HG03460 (cell line): ENCODE measurements around the gene PNMA1.

Experiments used
- ATAC-seq: cut with Tn5 transposase; IDR thresholded peaks from one replicate; pipeline ENCODE4 v1.9.1; 2021; ENCODE audit not compliant: unreplicated experiment

Gene PNMA1

DNA sequence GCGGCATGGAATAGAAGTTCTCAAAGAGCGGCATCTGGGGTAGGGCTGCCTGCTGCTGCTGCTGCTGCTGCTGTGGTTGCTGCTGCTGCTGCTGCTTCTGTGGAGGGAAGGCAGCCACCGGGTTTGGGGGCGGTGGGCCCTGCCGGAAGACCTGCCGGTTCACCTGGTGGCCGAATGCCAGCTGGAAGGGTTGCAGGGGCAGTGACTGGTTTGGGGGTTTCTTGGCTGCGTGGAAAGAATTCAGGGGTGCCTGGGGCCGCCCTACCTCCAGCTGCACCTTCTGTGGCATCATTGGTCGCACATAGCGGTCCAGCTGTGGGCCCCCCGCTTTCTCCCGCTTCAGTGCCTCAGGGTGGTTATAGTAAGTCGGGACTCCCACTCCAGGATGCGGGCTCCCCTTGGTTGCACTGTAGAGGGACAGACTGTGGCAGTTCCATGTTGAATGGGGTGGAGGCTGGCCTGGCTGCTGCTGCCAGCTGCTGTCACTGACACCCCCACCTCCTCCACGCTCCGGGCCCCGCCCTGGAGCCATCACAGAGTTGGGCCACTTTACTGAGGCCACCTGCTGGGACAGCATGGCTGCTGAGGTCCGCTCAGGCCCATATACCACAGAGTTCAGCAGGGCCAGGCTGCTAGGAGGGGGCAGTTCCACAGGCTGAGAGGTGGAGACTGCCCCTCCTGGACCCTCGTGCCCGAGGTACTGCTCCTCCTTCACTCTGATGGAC lies 25.2 kb upstream of the PNMA1 start:
- no peak for ATAC-seq

DNA sequence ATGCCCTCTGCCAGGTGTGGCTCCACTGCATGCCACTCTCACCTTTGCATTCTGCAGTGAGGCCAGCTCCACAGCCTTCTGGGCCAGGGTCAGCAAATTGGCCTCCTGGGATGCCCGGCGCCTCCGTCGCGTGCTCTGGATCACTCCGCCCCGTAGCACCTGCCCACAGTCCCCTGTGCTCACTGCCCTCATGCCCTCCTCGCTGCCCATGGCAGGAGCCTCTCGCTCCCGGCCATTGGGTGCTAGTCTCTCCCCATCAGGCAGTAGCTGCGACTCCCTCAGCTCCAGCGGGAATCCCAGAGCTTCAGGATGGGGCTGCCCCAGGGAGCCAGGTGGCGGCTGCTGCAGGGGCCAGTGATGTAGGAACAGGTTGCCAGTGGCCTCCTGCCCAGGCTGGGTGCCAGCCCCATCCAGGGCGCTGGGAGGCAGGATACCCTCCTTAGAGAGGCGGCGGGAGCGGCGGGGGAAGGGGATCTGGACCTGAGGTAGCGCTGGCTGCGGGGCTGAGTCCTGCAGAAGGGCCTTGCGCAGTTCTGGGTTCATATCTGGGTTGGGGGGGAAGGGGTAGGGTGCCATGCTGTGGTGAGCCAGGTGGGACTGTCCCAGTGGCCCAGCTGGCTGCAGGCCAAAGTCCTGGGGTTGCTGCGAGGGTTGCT lies 24.5 kb upstream of the PNMA1 start:
- no peak for ATAC-seq

DNA sequence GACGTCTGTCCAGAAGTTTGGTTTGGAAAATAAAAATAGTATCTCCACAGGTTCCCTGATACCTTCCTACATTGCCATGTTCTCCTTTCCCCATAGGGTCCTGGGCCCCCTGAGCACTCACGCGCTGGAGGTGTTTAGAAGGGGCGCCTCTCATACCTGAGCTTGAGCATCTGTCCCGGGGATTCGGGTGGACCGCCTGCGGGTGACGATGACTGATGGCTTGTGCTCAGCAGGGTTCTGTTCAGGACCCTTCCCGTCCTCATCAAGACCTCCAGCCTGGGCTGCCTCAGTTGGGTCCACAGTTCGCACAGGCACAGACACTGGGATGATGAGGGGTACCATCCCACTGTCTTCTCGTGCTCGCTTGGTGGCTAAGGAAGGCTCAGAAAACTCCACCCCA lies 22.7 kb upstream of the PNMA1 start:
- no peak for ATAC-seq

DNA sequence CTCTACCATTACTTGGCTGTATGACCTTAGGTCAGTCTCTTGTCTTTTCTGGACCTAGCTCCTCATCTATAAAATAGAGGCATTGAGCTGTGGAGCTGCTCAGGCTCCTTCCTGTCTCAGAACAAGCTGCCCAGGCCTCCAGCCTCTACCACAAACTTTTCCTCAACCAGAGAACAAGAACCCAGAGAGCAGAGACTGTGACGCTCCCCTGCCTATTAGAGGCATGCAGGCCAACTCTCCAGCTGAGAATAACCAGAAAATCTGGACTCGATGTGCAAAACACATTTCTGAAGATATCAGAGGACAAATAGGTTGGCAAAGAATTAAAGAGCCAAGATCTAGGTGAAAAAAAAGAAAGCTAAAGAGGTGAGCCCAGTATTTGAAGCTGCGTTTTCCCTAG lies 17.8 kb upstream of the PNMA1 start:
- ATAC-seq: no peak

DNA sequence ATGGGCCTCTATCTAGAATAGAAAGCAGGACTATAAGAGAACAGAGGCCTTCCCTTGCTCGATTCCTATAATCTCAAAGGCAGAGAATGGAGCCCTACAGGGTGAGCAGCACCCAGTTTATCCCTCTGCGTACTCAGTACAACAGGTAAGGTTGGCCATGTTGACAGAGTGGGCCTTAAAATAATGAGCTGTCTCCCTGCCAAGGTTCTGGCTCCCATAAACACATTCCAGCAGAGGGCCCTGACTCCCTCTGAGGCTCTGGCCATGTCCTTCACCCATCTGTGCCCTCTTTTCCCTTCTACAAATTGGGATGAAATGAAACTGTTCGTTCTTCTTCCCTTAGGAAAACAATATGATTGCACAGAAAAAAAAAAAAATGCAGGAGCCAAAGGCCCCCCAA lies 16.9 kb upstream of the PNMA1 start:
- ATAC-seq: no peak

DNA sequence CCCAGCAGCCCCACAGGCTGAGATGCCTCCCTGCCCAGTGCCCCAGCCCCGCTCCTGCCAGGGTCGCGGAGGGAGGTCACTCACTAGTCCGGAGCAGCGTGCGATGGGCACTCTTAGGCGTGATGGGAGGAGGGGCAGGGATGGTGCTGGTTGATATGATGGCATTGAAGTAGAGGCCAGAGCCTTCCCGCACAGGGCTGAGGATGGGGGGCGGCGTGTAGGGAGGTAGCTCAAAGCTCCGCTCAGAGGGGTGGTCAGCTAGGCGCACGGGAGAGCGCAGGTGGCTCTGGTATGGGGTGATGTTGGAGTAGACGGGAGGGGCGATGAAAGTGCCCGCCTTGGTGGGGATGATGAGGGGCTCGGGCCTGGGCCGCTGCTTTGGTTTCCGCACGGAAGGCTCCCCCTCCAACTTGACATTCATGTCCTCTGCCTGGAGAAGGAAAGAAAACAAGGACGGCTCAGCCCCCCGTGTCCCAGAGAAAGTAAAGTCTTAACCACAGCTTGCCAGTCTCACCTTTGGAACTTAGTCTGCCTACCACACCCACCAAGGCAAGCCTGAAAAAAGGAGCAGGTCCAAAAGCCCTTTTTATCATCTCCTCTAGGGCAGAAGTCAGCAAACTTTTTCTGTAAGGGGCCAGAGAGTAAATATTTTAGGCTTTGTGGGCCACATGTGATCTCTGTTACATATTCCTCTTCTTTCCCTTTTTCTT lies 15.5 kb upstream of the PNMA1 start:
- no peak for ATAC-seq

DNA sequence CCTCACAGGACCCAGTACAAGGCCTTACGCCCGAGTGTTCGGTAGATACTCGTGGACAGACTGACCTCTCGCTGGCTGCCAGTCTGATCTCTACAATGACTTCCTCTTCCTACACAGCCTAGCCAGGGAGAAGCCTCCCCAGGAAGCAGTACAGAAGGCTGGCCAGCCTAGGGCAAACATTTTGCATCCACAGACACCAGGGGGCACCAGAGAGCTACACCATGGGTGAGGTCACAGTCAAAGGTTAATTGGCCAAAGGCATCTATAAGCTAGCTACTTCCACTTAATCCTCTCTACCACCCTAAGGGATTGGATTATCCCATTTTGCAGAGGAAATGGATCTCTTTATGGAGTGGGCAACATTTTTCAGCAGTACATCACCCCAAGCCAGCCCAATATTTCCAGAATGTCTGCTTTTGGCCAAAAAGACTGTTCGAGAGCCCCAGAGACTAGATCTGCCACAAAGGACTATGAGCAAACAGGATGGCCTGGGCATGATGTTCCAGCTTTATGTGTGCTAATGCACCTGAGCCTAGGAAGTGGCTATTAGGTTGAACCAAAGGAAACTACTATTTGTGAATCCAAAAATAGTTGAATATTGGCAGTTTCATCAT lies 14.6 kb upstream of the PNMA1 start:
- ATAC-seq: no peak

DNA sequence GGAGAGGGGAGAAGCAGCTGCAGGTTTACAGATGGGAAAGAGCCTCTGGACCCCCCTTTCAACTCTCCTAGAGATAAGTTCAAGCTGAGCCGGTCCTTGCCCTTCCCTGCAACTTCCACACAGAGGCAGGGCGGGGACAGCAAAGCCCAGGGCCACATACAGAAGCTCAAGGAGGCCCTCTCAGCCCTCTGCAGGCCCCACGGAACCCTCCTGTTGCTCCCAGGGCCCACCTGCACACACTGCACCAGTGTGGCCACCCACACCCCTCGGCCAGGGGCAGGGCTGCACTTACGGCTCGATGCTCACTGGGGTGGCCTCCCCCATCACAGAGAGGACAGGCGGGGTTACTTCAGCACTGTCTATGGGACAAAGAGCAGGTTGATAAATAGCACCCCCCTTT lies 13.0 kb upstream of the PNMA1 start:
- ATAC-seq: no peak

DNA sequence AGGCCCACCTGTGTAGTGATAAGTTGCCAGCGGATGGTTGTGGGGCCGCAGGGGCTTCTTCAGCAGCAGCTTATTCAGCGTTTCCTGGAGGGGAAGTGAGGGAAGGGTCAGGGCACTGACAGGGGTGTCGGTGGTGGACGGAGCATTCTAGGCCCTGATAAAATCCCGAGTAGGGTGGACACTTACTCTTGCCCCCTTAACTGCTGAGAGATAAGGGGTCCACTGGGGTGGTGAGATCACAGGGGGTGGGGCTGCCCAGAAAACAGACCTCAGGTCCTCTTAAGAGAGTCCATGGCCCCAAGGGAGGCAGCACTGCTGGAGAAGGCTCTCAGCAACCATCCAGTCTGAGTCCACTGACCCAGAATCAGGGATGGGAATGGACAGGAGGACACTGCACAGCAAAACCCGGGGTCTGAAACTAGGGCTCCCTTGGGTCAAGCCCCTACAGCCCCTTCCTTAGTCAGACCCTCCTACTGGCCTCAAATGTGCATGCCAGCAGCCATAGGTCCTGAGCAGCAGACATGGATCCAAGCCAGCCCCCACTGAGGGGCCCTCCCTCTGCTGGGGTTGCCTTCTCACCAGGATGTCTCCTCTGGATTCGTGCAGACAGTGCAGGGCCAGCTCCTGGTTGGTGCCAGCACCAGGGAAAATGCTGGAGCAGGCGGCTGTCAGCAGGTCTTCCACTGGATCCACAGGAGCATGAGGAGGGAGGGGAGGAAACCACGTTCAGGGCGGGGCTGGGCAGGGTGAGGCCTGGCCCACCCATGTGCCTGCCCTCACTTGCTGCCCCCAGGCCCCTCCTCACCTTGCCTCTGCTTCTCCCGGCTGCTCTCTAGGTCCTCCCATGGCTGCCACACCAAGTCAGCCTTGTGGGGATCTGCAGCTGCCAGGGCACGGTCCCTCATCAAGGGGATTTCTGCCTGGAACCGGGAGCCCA lies 12.1 kb upstream of the PNMA1 start:
- no peak for ATAC-seq

DNA sequence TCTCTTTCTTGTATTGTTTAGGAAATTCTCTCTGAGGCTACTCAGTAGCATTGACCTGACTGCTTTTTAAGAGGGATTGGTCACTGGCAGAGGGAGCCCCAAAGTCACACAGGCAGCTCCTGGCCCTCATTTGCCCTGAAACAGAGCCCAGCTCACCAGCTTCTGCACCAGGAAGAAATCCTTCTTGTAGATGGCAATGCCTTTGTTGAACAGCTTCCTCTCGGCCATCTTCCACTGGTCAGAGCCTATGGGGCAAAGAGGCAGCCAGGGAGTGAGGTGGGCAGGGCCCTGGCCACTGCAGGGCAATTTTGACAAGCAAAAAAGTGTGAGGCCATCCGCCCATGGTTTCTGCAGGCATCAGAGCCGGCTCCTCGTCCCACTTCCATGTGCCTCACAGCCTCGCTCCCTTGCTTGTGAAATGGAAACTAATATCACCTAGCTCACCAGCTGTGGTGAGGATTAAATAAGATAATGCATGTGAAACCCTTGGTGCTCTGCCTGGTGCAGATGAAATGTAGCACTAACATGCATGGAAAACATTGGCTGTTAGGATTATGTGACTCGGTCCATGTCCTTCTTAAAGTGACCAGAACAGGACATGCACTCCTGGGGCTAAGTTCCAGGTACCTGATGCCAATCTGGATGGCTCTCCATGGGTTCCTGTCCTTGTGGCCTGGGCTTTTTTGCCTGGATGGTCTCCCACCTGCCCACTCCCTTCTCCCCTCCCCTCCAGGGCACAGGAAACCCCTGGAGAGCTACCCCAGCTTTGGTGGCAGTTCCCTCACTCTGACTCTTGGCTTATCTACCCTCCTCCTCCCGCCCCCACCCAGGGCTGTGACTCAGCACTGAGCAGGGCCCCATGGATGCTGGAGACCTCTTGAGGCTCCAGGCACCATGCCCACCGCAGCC lies 11.2 kb upstream of the PNMA1 start:
- no peak for ATAC-seq

DNA sequence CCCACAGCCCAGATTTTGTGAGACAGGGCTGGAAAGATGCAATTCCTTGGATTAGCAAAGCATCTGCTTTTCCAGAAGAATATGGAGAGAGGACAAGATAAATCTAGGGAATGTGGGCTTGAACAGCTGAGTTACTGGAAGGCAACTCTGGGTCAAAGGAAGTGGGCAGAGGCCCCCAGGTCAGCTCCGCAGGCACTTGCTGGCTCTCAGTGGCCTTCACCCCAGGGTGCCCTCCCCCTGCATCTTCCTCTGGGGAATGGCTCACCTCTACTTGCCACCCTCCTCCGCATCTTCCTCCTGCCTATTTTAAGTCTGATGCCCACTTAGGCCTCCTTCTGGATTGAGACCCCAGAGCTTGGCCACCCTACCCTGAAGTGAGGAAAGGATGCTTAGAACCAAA lies 10.5 kb upstream of the PNMA1 start:
- ATAC-seq: no peak

DNA sequence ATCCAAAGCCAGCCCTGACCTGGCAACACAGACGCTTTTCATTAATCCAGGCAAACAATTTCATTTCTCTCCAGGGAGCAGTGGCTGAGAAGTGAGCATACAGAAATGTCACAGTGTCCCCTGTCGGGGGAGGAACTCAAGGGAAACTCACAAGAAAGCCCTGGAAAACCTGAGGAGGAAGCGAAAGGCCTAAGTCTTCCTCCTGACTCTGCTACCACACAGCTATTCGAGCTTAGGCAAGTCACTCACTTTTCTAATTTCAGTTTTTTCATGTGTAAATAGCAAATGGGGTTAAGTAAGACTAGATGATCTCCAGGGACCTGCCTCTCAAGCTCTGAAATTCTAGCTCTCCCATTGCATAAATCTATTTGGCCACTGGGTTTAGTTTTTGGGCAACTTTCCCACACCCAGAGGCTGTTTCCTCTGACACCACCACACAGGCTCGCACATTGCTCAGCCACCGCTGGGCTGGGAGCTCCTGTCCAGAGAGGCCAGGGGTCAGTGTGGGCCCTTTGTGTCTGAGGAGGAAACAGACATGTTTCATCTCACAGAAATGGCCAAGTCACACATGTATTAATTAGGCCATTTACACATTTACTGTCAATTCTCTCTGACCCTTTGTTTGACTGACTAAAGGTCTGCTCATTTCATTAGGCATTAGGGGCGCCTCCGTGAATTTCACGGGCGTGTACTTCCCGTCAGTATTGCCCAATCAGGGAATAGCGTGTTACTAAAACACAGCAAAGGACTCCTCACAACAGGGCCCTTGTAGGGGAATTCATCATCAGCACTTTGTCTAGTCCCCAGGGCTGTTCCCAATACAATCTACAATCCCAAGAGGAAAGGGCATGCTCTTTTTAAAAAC lies 9.8 kb upstream of the PNMA1 start:
- ATAC-seq: no peak

DNA sequence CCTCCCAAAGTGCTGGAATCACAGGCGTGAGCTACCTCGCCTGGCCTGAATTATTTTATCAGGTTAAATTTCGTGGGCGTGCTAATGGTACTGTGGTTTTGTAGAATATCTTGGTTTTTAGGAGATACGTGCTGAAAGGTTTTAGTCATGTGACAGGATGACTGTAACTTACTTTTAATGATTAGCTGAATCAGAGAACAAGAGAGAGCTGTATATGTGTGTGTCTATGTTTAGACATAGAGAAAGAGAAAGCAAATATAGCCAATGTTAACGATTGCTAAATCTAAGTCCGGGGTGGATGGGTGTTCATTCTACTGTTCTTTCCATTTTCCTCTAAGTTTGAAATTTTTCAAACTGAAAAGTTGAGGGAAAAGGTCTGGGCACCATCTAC lies 9.2 kb upstream of the PNMA1 start:
- no peak for ATAC-seq

DNA sequence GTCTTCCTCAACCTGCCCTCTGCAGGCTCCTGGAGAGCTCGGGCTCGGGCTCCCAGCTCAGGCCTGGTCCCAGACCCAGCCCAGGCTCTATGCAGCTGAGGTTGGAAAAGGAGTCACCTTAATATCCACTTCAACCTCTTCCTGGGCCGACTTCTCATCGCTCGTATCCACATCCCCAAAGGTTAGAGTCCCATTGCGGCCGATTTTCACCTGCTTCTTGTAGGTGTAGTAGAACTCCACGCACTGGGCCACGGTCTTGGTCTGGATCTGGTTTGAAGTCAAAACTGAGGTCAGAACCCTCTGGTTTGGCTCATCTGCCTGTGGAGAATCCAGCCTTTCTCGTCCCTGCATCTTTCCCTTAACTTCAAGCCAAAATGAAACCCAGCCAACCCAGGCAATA lies 8.4 kb upstream of the PNMA1 start:
- no peak for ATAC-seq

DNA sequence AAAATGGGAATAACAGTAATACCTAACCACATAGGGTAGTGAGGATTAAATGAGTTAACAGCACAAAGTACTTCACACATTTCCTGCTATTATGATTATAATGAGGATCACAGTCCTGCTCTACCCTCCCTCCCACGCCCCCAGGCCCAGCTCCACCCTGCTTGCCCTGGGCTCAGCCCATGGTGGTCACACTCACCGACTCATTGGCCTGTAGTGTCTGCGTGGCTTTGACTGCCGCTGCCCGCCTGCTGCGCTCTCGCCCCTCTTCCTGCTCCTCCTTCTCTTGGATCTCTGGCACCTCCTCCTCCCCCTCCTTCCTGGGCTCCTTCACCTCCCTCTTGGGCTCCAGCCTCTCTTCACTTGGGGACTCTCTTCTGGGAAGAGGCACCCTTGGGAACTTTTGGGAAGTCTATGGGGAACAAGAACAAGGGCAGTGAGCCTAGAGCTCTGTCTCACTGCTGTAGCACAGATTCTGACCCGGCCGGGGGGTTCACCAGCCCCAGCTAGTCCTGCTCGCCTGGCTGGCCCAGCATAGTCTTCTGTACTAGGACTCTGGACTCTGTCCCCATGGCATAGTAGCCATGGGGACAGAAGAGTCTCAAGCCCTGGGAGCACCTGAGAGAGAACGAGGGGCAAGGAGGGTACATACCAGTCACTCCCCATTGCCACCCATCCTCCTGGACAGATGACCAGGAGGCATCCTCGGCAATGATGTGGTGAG lies 7.1 kb upstream of the PNMA1 start:
- ATAC-seq: no peak

DNA sequence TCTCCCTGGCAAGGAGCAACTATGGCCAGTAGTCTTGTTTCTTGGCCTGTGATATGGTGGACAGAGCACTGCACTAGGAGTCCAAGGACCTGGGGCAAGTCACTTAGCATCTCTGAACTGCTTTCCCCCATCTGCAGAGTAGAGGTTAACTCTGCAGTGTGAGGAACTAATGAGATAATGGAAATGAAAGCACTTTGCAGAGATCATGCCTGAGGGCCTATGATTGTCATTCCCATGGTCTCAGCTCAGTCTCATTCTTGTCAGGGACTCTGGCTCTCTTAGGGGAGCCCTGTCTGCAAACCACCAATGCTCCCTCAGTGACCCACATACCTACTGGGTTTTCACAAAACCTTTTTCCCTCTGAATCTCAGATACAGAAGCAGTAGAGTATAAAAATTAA lies 6.5 kb upstream of the PNMA1 start:
- no peak for ATAC-seq

DNA sequence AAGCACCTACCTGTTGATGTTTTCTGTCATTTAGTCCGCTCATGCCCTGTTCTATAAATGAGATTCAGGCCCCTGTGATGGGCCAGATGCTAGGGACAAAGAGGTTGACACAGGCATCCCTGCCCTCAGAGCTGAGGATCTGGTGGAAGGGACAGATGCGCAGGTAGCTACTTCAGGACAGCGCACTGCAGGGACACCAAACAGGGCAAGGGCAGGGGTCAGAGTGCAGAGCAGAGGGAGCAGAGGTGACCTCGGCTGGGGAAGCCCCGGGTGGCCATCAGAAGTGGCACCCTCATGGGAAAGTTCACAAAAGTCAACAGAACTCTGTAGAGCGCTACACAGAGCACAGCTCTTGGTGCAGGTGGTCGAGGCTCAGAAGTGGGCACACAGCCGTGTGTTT lies 5.6 kb upstream of the PNMA1 start:
- ATAC-seq: no peak

DNA sequence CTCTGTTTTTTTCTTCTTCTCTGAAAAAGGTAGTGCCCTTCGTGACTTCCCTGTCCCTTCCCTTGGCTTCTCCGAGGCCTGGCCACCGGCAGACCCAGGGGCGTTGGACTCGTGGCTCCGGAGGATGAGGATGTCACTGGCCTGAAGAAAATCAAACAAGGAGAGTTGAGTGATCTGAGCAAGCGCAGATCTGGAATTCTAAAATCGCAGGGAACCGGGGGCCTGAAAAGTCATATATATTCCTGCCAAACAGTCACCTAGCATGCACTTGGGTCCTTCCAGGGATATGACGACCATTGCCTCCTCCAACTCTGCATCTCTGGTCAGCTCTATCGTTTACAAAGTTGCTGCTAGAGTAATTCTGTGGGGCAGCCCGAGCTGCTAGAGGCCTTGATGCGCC lies 5.2 kb upstream of the PNMA1 start:
- ATAC-seq: no peak
